ENCODE measurements around the gene B3GAT3.

The B3GAT3 gene

GRCh38 chr11:62610814-62611704 lies 10.7 kb downstream of the B3GAT3 start:
- DNase-seq (ENCODE audit: low spot score), result no peak
- no peak for TF ChIP-seq CTCF (IDR thresholded peaks at IDR 0.05; ENCODE audit: extremely low read depth, insufficient read depth, missing control alignments)
- in situ Hi-C loops (cut with MboI; ENCODE audit: low pct_unique_long_range_greater_than_20kb, low sequenced_read_pairs, unreplicated experiment), result no loop called here

GRCh38 chr11:62610403-62610802 lies 11.4 kb downstream of the B3GAT3 start:
- no peak for DNase-seq (ENCODE audit: low spot score)
- in situ Hi-C loops (cut with MboI; ENCODE audit: low pct_unique_long_range_greater_than_20kb, low sequenced_read_pairs, unreplicated experiment), result no loop called here
- no peak for TF ChIP-seq CTCF (IDR thresholded peaks at IDR 0.05; ENCODE audit: extremely low read depth, insufficient read depth, missing control alignments)

GRCh38 chr11:62608776-62609175 lies 13.0 kb downstream of the B3GAT3 start:
- in situ Hi-C loops (cut with MboI; ENCODE audit: low pct_unique_long_range_greater_than_20kb, low sequenced_read_pairs, unreplicated experiment), result no loop called here
- no peak for DNase-seq (ENCODE audit: low spot score)
- no peak for TF ChIP-seq CTCF (IDR thresholded peaks at IDR 0.05; ENCODE audit: extremely low read depth, insufficient read depth, missing control alignments)

GRCh38 chr11:62607714-62608113 lies 14.1 kb downstream of the B3GAT3 start:
- DNase-seq (ENCODE audit: low spot score), result no peak
- in situ Hi-C loops (cut with MboI; ENCODE audit: low pct_unique_long_range_greater_than_20kb, low sequenced_read_pairs, unreplicated experiment), result no loop called here
- TF ChIP-seq CTCF (IDR thresholded peaks at IDR 0.05; ENCODE audit: extremely low read depth, insufficient read depth, missing control alignments), result no peak

- in situ Hi-C loops (cut with MboI; ENCODE audit: low pct_unique_long_range_greater_than_20kb, low sequenced_read_pairs, unreplicated experiment), result no loop called here
- TF ChIP-seq CTCF (IDR thresholded peaks at IDR 0.05; ENCODE audit: extremely low read depth, insufficient read depth, missing control alignments), result no peak
- DNase-seq (ENCODE audit: low spot score), result no peak
These were observed 15.9 kb downstream of the B3GAT3 start for GRCh38 chr11:62605902-62606301.

GRCh38 chr11:62605467-62605866 lies 16.3 kb downstream of the B3GAT3 start:
- DNase-seq (ENCODE audit: low spot score), result no peak
- in situ Hi-C loops (cut with MboI; ENCODE audit: low pct_unique_long_range_greater_than_20kb, low sequenced_read_pairs, unreplicated experiment), result no loop called here
- TF ChIP-seq CTCF (IDR thresholded peaks at IDR 0.05; ENCODE audit: extremely low read depth, insufficient read depth, missing control alignments), result no peak

Measured in GM13977 (cell line).